GM21515 (cell line): ENCODE measurements around the gene GABBR2.
"Not testable (repeated sequence)": the region's sequence is repeated elsewhere in the genome, so short reads cannot be mapped to it uniquely, and the experiment has no call there.

Experiments used
- ATAC-seq: cut with Tn5 transposase; IDR thresholded peaks from one replicate; pipeline ENCODE4 v1.9.1; 2021; ENCODE audit not compliant: unreplicated experiment

Gene GABBR2

DNA sequence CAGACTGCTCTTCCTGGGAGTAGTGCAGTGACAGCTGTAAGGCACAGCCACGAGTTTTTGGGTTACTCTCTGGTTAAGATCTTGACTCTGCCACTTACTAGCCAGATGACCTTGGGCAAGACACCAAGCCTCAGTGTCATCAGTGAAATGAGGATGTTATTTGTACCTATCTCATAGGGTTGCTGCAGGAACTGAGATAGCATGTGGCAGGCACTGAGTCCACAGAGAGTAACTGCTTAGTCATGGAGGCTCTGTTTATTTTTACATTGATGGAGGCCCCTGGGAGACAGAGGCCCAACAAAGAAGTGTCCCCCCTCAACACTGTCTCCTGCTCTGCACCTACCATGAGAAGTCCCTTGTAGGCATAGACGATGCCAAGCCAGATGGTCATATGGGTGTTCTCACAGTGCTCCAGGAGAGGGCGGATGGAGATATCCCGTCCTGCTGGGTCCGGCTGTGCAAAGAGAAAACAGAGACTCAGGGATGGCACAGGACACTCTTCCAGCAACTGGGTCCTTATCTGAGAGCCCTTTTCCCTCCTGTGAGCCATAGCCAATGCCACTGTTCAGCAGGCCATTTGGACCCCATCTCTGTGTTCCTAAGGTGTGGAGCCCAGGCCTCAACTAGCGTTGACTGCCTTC, 397.9 kb downstream of the GABBR2 start:
- no peak for ATAC-seq

GRCh38 chr9:98306384-98307145, 402.2 kb downstream of the GABBR2 start:
- no peak for ATAC-seq

GRCh38 chr9:98304381-98304780, 404.4 kb downstream of the GABBR2 start:
- no peak for ATAC-seq

- ATAC-seq = no peak
Observed at GRCh38 chr9:98303633-98304125, 405.1 kb downstream of the GABBR2 start.

GRCh38 chr9:98302938-98303632, 405.6 kb downstream of the GABBR2 start:
- no peak for ATAC-seq

GRCh38 chr9:98302150-98302549, 406.6 kb downstream of the GABBR2 start:
- no peak for ATAC-seq

DNA sequence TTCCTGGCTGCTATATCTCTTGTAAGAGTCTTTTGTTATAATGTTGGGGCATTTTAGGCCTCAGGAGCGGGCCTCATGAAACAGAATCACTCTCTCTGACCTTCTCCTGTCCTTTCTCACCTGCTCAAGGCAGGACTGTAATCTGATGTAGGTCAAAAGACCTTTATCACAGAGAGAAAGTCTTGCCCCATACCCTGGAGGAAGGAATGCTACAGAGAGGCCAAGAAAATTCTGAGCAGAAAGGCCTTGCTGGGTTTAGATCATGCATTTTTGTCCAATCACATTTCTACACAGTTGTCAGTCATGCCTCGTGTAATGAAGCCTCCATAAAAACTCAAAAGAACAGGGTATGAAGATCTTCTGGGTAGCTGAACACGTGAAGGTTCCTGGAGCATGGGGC, 408.1 kb downstream of the GABBR2 start:
- no peak for ATAC-seq

DNA sequence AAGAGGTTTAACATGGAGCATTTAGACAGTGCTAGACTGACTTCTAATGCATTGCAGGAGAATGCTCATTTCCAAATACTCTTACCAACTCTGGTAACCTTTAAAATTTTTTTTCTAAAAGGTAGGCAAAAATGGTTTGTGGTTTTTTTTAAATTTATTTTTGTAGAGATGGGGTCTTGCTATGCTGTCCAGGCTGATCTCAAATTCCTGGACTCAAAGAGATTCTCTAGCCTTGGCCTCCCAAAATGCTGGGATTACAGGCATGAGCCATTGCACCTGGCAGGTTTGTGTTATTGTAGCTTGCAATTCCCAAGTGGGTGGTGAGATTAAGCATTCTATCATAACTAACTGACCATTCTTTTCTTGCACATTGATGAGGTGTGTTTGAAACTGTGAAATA, 410.3 kb downstream of the GABBR2 start:
- no peak for ATAC-seq

DNA sequence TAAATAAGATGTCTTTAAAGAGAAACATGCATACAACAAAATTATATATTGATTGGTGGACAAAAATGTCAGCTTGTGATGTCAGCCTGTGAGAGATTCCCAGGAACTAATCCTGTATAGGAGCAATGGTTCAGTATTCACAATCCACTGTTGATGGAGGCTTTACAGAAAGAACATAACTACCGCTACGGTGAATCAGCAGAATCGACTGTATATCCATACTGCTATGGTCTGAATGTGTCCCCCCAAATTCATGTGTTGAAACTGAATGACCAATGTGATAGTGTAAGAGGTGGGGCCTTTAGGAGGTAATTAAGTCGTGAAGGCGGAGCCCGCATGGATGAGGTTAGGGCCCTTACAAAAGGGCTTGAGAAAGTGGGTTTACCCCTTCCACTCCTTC, 412.9 kb downstream of the GABBR2 start:
- ATAC-seq = no peak

GRCh38 chr9:98291820-98292219, 416.9 kb downstream of the GABBR2 start:
- ATAC-seq = no peak

GRCh38 chr9:98290411-98290810, 418.3 kb downstream of the GABBR2 start:
- no peak for ATAC-seq

- ATAC-seq = no peak
Observed at GRCh38 chr9:98289614-98290201, 419.0 kb downstream of the GABBR2 start.

DNA sequence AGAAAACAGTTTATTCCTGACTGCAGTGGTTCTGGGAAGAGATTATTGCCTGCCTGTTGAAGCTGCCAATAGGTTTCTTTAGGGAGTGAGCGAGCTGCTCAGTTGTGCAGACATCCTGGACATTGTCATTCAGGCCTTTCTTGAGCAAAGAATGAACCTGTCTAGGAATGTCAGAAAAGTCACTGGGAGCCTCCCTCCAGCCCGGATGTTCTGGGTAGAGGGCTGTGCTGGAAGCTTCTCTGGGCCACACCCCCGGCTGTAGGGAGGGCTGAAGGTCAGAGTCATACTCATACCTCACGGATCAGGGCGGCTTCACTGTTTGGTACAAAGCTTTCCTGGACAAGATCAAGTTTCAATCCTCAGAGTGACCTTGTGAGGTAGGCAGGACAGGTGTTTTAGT, 419.9 kb downstream of the GABBR2 start:
- no peak for ATAC-seq

- no peak for ATAC-seq
Observed at GRCh38 chr9:98287384-98287783, 421.4 kb downstream of the GABBR2 start.

DNA sequence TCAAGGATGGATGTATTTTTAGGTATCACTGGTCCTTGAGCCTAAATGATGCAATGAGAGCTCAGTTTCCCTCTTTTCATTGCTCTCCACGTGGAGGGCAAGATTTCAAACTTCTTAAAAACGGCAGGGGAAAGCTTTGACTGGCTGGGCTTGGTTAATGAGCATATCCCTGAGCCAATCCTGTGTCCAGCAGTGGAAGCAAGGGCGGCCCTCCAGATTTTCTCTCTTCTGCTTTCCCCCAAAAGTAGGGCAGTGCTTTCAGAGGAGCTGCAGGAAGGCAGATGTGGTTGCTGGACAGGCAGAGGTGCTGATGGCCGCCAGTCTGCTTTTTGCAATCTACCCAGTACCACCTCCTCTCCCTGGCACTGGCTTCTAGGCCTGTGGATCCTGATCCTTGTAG, 423.3 kb downstream of the GABBR2 start:
- ATAC-seq = no peak

DNA sequence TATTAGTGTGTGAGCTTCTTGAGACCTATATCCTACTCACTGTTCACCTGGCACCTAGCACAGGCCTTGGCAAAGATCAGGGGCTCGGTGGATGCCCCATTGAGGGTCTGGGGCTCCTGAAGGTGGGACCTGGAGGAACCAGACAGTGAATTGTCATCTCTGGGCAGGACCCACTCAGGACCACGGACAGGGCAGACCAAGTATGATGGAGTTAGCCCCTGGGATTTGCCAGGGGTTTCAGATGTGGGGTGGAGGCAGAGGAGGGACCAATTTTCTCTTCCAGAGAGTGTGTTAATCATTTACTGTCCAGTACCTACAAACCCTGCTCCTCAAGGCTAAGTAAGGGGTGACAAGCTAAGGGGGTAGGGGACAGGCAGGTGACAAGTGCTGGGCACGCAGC, 424.0 kb downstream of the GABBR2 start:
- no peak for ATAC-seq

DNA sequence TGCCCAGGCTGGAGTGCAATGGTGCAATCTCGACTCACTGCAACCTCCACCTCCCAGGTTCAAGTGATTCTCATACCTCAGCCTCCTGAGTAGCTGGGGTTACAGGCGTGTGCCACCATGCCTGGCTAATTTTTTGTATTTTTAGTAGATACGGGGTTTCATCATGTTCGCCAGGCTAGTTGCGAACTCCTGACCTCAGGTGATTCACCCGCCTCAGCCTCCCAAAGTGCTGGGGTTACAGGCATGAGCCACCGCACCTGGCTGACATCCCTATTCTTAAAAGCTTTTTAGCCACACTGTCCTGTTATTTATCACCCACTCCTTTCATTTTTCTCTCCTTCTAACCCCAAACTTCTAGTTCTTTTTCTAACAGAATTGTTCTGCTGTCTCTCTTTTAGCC, 425.6 kb downstream of the GABBR2 start:
- ATAC-seq = not testable (repeated sequence)

- no peak for ATAC-seq
Observed at GRCh38 chr9:98281281-98281680, 427.5 kb downstream of the GABBR2 start.

DNA sequence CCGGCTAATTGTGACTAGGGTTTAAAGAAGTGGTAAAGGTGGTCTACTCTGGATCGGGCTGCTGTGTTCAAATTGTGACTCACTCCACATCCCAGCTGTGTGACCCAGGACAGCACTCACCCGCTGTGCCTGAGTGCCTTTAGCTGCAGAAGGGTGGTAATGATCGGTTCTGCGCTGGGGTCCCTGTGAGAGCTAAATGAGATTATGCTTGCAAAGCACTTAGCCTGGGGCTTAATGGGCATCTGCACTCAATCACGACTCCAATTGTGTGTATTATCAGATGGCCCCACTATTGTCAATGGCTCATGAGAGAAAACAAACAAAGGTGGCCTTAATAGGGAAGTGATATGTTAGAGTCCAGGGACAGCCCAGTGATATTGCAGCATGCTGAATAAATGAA, 428.2 kb downstream of the GABBR2 start:
- no peak for ATAC-seq

DNA sequence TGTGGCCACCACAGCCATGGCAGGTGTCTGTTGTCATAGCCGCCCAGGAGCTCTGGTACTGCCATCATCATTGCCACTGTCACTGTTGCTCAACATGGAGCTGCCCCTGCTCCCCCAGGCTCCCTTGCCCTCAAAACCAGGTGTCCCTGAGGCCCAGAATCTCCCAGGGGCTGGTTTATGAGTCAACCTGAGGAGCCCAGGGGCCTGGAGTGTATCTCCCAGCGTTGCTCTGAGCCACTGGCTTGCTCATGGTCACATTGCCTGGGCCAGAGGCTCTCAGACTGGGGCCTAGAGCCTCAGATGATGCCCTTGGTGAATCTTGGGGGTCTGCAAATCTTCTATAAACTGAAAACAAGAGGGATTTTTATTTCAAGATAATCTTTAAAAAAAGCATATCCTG, 428.6 kb downstream of the GABBR2 start:
- ATAC-seq = no peak

- ATAC-seq = no peak
Observed at GRCh38 chr9:98276907-98277469, 431.7 kb downstream of the GABBR2 start.
